Panc1 (cell line): ENCODE results near the gene SENP7. TPM values are rescaled to one million over a fixed set of nuclear protein-coding genes. Genes with fewer than 3 reads are reported as not detected.
A peak's percentile ranks its signal among the peaks of the same experiment; 100 is the strongest.

Experiments used
- ATAC-seq: fragments of 200-7000 bp; cut with Tn5 transposase; 2 replicates; pipeline ENCODE4 v1.9.1; 2020; ENCODE audit warnings: mild to moderate bottlenecking, moderate library complexity
- BruUV-seq: library from RNA; stranded (reverse); fragments of 400-500 nt; replicated peaks from 2 replicates; lab custom pipeline; 2021; lab: Mats Ljungman, UMichigan
- CTCF ChIA-PET: fragments of 300-600 bp; sonication (Branson Sonifier 250); formaldehyde crosslinking; loops from one replicate; lab custom pipeline; 2022; ENCODE audit warnings: antibody characterized with exemption; lab: Charles Lee
- POLR2A ChIA-PET: fragments of 300-600 bp; sonication (Branson Sonifier 250); formaldehyde crosslinking; loops from one replicate; lab custom pipeline; 2022; ENCODE audit warnings: antibody characterized with exemption; lab: Charles Lee
- DNase-seq: peaks from one replicate; pipeline ENCODE4 v3.0.0-alpha.2; 2010; ENCODE audit warnings: low read depth, low spot score
- H3K27ac ChIP-seq: 2 replicates; pipeline ENCODE4 v1.5.1; 2011; ENCODE audit warnings: mild to moderate bottlenecking, low read length, inconsistent platforms
- H3K27me3 ChIP-seq: fragments of 200-500 bp; sonication (Bioruptor generic); 2 replicates; pipeline ENCODE4 v1.6.0; 2014; ENCODE audit warnings: low read length, inconsistent platforms; ENCODE audit not compliant: control insufficient read depth, insufficient read depth
- H3K36me3 ChIP-seq: fragments of 200-500 bp; sonication (Bioruptor generic); 2 replicates; pipeline ENCODE4 v1.5.1; 2014; ENCODE audit warnings: inconsistent platforms, mild to moderate bottlenecking, low read length, moderate library complexity; ENCODE audit not compliant: control insufficient read depth, insufficient read depth
- H3K4me1 ChIP-seq: 2 replicates; pipeline ENCODE4 v1.5.1; 2011; ENCODE audit warnings: inconsistent platforms, mild to moderate bottlenecking, low read length, moderate library complexity; ENCODE audit not compliant: control insufficient read depth, insufficient read depth
- H3K4me3 ChIP-seq, 2 experiments: 2 replicates each; pipeline ENCODE4 v1.5.1; 2011 to 2012; ENCODE audit warnings: low read depth in 2 of 2, low read length in 2 of 2, mild to moderate bottlenecking in 2 of 2, inconsistent platforms in 1 of 2, moderate library complexity in 1 of 2
- H3K9me3 ChIP-seq: fragments of 200-500 bp; sonication (Bioruptor generic); 2 replicates; pipeline ENCODE4 v1.5.1; 2014; ENCODE audit warnings: low read depth, mild to moderate bottlenecking, inconsistent platforms, low read length, moderate library complexity; ENCODE audit not compliant: control insufficient read depth, insufficient read depth
- POLR2AphosphoS5 ChIP-seq: IDR thresholded peaks from 2 replicates; pipeline ENCODE4 v1.6.1; 2012; ENCODE audit warnings: mild to moderate bottlenecking, low read depth, low read length, moderate library complexity
- SIN3A ChIP-seq: IDR thresholded peaks from 2 replicates; pipeline ENCODE4 v1.6.1; 2012; ENCODE audit warnings: low read depth, mild to moderate bottlenecking, low read length, moderate library complexity, borderline replicate concordance; ENCODE audit not compliant: insufficient read depth
- TCF7L2 ChIP-seq: IDR thresholded peaks from 2 replicates; pipeline ENCODE4 v1.6.1; 2011; ENCODE audit warnings: mild to moderate bottlenecking, low read depth, low read length, inconsistent platforms
- in situ Hi-C: cut with HindIII; loops from 2 replicates; pipeline ENCODE4 v1.10.0; 2016; ENCODE audit warnings: low sequenced_read_pairs, low pct_unique_long_range_greater_than_20kb
- intact Hi-C: fragments of 100-400 bp; cut with micrococcal nuclease; formaldehyde crosslinking; loops from one replicate; pipeline ENCODE4 v1.10.0; 2022; ENCODE audit not compliant: unreplicated experiment
- total RNA-seq: library from RNA; stranded (reverse); gene quantifications from one replicate; pipeline ENCODE4 v1.2.1, GENCODE V29; 2021; ENCODE audit not compliant: unreplicated experiment
- TF ChIP-seq, protein P1 (sequence below): fragments of 450-650 bp; IDR thresholded peaks from 2 replicates; pipeline ENCODE4 v1.5.1; 2017; ENCODE audit warnings: mild to moderate bottlenecking
- TF ChIP-seq, protein P2 (sequence below), 2 experiments: IDR thresholded peaks; 2 replicates each; pipeline ENCODE4 v1.6.1; 2011 to 2012; ENCODE audit warnings: low read depth in 2 of 2, control low read depth in 1 of 2, low read length in 1 of 2, mild to moderate bottlenecking in 1 of 2, moderate library complexity in 1 of 2; ENCODE audit not compliant: insufficient read depth in 1 of 2

Gene SENP7
- total RNA-seq, 1 experiment from 2014 or later = 10.1 TPM

DNA sequence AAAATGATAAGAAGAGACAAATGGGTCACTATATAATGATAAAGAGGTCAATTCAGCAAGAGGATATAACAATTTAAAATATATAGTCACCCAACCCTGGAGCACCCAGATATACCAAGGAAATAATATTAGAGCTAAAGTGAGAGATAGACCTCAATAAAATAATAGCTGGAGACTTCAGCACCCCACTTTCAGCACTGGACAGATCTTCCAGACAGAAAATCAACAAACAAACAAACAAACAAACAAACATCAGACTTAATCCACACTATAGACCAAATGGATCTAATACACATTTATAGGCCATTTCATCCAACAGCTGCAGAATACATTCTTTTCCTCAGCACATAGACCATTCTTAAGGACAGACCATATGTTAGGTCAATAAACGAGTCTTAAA lies 79.4 kb downstream of the SENP7 start:
- in situ Hi-C loops (no loop called here), intact Hi-C loops (no loop called here)
- no peaks in the 10 kb centered on the region for H3K27me3 ChIP-seq

DNA sequence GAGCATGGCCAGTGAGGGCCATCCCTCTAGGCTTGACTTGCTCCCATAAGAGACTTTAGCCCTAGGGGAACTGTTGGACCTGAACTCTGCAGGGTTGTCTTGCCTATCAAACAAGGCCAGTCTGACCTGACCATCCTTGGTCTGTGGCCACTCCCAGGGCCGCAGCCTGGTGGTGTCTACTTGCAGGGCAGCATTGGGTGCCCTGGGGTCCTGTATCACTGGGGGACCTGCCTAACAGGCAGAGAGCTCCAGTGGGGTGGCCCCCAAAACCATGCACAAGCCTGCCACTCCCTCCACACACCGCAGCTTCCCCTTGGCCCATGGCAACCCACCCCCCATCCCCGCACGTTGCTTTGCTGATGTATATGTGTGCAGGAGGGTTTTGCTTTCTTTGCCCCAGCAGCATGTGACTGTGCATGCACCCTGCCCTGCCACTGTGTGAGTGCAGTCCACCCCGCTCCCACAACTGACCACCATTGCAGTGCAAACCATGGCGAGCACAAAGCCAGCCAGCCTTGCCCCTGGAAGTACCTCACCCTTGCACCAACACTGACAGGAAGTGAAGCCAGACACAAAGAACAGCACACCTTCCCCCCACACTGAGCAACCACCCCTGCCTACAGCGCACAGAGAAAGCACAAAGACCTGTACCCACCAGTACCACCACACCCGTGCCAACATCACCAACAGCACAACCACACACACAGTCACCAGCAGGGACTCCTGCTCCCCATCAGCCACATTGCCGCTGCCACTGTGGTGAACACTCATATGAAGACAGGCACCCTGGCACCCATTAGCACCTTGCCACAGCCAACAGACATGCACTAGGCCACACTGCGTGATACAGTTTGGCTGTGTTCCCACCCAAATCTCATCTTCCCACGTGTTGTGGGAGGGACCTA lies 88.8 kb downstream of the SENP7 start:
- Histone ChIP-seq H3K27ac (no peak overlapping the region), H3K9me3 (no peaks in the 10 kb centered on the region), H3K4me1 (no peaks in the 10 kb centered on the region), H3K36me3 (no peaks in the 10 kb centered on the region), H3K27me3 (no peaks in the 10 kb centered on the region), H3K4me3 (no peak overlapping the region)
- no peak for TF ChIP-seq TCF7L2
- BruUV-seq = no TSS peak
- CTCF ChIA-PET = no interaction called here
- ATAC-seq (peak; percentile 21; the same call in 1 of the 2 replicates), DNase-seq (no peak)
- intact Hi-C loops (no loop called here), in situ Hi-C loops (no loop called here)
- POLR2A ChIA-PET = no interaction called here

More for the DNA sequence above, 79.4 kb downstream of the SENP7 start:
- H3K9me3 ChIP-seq = peaks cover 10% of the 10 kb centered on the region; the same call in 1 of the 2 replicates
- no peak overlapping the region for H3K4me3 ChIP-seq
- no TSS peak for BruUV-seq
- H3K27ac ChIP-seq = no peak overlapping the region
- TF ChIP-seq, protein P1, sequence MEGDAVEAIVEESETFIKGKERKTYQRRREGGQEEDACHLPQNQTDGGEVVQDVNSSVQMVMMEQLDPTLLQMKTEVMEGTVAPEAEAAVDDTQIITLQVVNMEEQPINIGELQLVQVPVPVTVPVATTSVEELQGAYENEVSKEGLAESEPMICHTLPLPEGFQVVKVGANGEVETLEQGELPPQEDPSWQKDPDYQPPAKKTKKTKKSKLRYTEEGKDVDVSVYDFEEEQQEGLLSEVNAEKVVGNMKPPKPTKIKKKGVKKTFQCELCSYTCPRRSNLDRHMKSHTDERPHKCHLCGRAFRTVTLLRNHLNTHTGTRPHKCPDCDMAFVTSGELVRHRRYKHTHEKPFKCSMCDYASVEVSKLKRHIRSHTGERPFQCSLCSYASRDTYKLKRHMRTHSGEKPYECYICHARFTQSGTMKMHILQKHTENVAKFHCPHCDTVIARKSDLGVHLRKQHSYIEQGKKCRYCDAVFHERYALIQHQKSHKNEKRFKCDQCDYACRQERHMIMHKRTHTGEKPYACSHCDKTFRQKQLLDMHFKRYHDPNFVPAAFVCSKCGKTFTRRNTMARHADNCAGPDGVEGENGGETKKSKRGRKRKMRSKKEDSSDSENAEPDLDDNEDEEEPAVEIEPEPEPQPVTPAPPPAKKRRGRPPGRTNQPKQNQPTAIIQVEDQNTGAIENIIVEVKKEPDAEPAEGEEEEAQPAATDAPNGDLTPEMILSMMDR = no peak
- no peak for TF ChIP-seq TCF7L2
- no peak for TF ChIP-seq POLR2AphosphoS5
- TF ChIP-seq, protein P2, sequence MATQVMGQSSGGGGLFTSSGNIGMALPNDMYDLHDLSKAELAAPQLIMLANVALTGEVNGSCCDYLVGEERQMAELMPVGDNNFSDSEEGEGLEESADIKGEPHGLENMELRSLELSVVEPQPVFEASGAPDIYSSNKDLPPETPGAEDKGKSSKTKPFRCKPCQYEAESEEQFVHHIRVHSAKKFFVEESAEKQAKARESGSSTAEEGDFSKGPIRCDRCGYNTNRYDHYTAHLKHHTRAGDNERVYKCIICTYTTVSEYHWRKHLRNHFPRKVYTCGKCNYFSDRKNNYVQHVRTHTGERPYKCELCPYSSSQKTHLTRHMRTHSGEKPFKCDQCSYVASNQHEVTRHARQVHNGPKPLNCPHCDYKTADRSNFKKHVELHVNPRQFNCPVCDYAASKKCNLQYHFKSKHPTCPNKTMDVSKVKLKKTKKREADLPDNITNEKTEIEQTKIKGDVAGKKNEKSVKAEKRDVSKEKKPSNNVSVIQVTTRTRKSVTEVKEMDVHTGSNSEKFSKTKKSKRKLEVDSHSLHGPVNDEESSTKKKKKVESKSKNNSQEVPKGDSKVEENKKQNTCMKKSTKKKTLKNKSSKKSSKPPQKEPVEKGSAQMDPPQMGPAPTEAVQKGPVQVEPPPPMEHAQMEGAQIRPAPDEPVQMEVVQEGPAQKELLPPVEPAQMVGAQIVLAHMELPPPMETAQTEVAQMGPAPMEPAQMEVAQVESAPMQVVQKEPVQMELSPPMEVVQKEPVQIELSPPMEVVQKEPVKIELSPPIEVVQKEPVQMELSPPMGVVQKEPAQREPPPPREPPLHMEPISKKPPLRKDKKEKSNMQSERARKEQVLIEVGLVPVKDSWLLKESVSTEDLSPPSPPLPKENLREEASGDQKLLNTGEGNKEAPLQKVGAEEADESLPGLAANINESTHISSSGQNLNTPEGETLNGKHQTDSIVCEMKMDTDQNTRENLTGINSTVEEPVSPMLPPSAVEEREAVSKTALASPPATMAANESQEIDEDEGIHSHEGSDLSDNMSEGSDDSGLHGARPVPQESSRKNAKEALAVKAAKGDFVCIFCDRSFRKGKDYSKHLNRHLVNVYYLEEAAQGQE (IDR thresholded peaks at IDR 0.05; ENCODE audit: insufficient read depth in 1 of 2, low read depth in 2 of 2, low read length in 1 of 2) = peak in 1 of 2 experiments; percentile 60; a peak in 2 of 4 replicates
- no peak for TF ChIP-seq SIN3A
- no peaks in the 10 kb centered on the region for H3K36me3 ChIP-seq
- ATAC-seq (no peak), DNase-seq (no peak)
- CTCF ChIA-PET = no interaction called here
- no peaks in the 10 kb centered on the region for H3K4me1 ChIP-seq
- POLR2A ChIA-PET = no interaction called here

DNA sequence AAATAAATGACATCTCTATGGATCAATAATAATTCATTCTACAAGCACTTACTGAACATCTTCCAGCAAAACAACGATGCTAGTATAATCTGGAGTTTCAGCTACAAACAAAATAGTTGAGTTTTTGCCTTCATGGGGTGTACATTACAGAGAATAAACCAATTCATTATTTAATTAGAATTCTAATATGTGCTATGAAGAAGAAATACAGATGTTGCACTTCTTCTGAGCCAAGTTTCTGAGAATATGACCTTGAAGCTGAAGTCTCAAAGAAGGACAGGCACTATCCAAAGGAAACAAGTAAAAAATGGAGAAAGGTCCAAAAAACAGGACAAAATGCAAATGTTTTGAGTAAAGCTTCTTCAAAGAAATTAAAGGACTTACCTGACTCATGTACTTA lies 94.2 kb downstream of the SENP7 start:
- CTCF ChIA-PET = interaction anchor here (0.6 kb wide), 1 partner anchor 209 kb away, joined by 3 read pairs; no protein-coding TSS in a partner anchor
- no TSS peak for BruUV-seq
- Histone ChIP-seq H3K27me3 (no peaks in the 10 kb centered on the region), H3K27ac (no peak overlapping the region), H3K9me3 (no peaks in the 10 kb centered on the region), H3K36me3 (no peaks in the 10 kb centered on the region), H3K4me1 (no peaks in the 10 kb centered on the region), H3K4me3 (no peak overlapping the region)
- ATAC-seq (no peak), DNase-seq (no peak)
- in situ Hi-C loops = no loop called here
- TF ChIP-seq, protein P1 = no peak
- TF ChIP-seq SIN3A (no peak), TCF7L2 (no peak), POLR2AphosphoS5 (no peak)
- TF ChIP-seq, protein P2 (IDR thresholded peaks at IDR 0.05; ENCODE audit: insufficient read depth in 1 of 2, low read depth in 2 of 2, low read length in 1 of 2) = no peak
- POLR2A ChIA-PET = no interaction called here
- intact Hi-C loops = no loop called here
